Esophagus muscularis mucosa (tissue), 4 donors: ENCODE measurements around the gene IPO9. TPM values are rescaled to one million over a fixed set of nuclear protein-coding genes. Genes with fewer than 3 reads are reported as not detected.

Experiments used
- DNase-seq: peaks from one replicate; pipeline ENCODE4 v3.0.0-alpha.2; 2017; ENCODE audit errors: extremely low spot score
- H3K27ac ChIP-seq, 4 donors: fragments of 200-600 bp; sonication (generic); replicated peaks in 1 of 4; 1 replicate in 3 of 4; 2 replicates in 1 of 4; pipeline ENCODE4 v1.5.1; 2016 to 2019; ENCODE audit warnings: mild to moderate bottlenecking in 1 of 4
- H3K27me3 ChIP-seq, 4 donors: fragments of 200-600 bp; sonication (generic); one replicate each; pipeline versions ENCODE4 v1.5.1 to v1.6.0; 2016 to 2019
- H3K36me3 ChIP-seq, 4 donors: fragments of 200-600 bp; sonication (generic); one replicate each; pipeline ENCODE4 v1.5.1; 2016 to 2019
- H3K4me1 ChIP-seq, 4 donors: fragments of 200-600 bp; sonication (generic); one replicate each; pipeline ENCODE4 v1.5.1; 2016 to 2019
- H3K4me3 ChIP-seq, 4 donors: fragments of 200-600 bp; sonication (generic); 1 replicate in 2 of 4; 2 replicates in 2 of 4; pipeline ENCODE4 v1.5.1; 2016 to 2019; ENCODE audit warnings: mild to moderate bottlenecking in 4 of 4, moderate library complexity in 1 of 4
- H3K9me3 ChIP-seq, 4 donors: fragments of 200-600 bp; sonication (generic); 1 replicate in 3 of 4; 2 replicates in 1 of 4; pipeline ENCODE4 v1.5.1; 2016 to 2019
- EP300 ChIP-seq: sonication (generic); formaldehyde crosslinking; IDR thresholded peaks from one replicate; pipeline ENCODE4 v1.6.1; 2017; ENCODE audit warnings: antibody characterized with exemption
- POLR2A ChIP-seq: fragments of 450-650 bp; IDR thresholded peaks from one replicate; pipeline ENCODE4 v1.6.1; 2017; ENCODE audit warnings: antibody characterized with exemption, moderate library complexity, mild to moderate bottlenecking, low read depth
- POLR2AphosphoS5 ChIP-seq, 2 donors: sonication (generic); formaldehyde crosslinking; IDR thresholded peaks; one replicate each; pipeline ENCODE4 v1.6.1; 2017; ENCODE audit warnings: antibody characterized with exemption in 2 of 2
- WGBS: methylation state at CpG from one replicate; pipeline ENCODE4 v1.1.5; 2018; 5-methylcytosine and 5-hydroxymethylcytosine counted together
- intact Hi-C: fragments of 100-400 bp; cut with DNase I; formaldehyde crosslinking; loops from one replicate; pipeline ENCODE4 v1.15.1; 2023
- total RNA-seq, 4 donors: library from RNA; depleted of rRNA; stranded (reverse); fragments of >200 nt; gene quantifications; one replicate each; pipeline versions ENCODE4 v1.1.0 to v1.2.1, GENCODE V29; 2016
- TF ChIP-seq, protein P1 (sequence below), 3 experiments: fragments of 200-600 bp in 2 of 3; fragments of 450-650 bp in 1 of 3; sonication (generic) in 2 of 3; IDR thresholded peaks; one replicate each; pipeline ENCODE4 v1.5.1; 2017 to 2019; ENCODE audit warnings: antibody characterized with exemption in 3 of 3, mild to moderate bottlenecking in 2 of 3, moderate library complexity in 1 of 3

The IPO9 gene
- total RNA-seq, 4 donors from 2014 or later: 17.4 to 31.8 (median 23.1) TPM

DNA sequence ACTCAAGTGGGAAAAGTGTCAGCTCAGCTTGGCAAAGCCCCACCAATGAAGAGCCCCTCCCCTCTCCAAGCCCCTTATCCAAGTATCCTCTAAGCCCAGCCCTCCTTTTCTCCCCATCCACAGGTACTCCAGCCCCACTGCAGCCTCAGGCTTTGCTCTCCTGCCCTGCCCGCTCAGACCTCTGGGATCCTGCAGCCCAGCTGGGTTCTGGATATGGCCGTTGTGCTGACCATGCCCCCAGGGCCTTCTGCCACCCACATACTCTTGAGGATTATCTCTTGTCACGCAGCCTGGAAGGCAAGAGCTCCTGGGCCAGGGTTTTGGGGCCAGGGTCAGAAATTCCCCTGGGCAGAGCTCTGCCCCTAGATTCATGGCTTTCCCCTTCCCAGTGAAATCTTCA, 64.5 kb downstream of the IPO9 start:
- 51% methylated on average over 3 of the region's 3 CpGs for WGBS
- H3K27ac ChIP-seq: peak overlapping the region; percentile 89 to 95 (median 92)
- TF ChIP-seq POLR2A (no peak), POLR2AphosphoS5 (IDR thresholded peaks at IDR 0.05) (peak in 1 of 2 donors; percentile 53), EP300 (no peak)
- TF ChIP-seq, protein P1, sequence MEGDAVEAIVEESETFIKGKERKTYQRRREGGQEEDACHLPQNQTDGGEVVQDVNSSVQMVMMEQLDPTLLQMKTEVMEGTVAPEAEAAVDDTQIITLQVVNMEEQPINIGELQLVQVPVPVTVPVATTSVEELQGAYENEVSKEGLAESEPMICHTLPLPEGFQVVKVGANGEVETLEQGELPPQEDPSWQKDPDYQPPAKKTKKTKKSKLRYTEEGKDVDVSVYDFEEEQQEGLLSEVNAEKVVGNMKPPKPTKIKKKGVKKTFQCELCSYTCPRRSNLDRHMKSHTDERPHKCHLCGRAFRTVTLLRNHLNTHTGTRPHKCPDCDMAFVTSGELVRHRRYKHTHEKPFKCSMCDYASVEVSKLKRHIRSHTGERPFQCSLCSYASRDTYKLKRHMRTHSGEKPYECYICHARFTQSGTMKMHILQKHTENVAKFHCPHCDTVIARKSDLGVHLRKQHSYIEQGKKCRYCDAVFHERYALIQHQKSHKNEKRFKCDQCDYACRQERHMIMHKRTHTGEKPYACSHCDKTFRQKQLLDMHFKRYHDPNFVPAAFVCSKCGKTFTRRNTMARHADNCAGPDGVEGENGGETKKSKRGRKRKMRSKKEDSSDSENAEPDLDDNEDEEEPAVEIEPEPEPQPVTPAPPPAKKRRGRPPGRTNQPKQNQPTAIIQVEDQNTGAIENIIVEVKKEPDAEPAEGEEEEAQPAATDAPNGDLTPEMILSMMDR (IDR thresholded peaks at IDR 0.05): no peak
- intact Hi-C loops: no loop called here
- H3K4me1 ChIP-seq: peaks cover 23 to 99% (median 96%) of the 10 kb centered on the region in 4 donors
- DNase-seq: no peak
- no peaks in the 10 kb centered on the region for H3K27me3 ChIP-seq
- peaks cover 0 to 27% (median 22%) of the 10 kb centered on the region in 4 donors for H3K36me3 ChIP-seq
- no peaks in the 10 kb centered on the region for H3K9me3 ChIP-seq
- no peak overlapping the region for H3K4me3 ChIP-seq

DNA sequence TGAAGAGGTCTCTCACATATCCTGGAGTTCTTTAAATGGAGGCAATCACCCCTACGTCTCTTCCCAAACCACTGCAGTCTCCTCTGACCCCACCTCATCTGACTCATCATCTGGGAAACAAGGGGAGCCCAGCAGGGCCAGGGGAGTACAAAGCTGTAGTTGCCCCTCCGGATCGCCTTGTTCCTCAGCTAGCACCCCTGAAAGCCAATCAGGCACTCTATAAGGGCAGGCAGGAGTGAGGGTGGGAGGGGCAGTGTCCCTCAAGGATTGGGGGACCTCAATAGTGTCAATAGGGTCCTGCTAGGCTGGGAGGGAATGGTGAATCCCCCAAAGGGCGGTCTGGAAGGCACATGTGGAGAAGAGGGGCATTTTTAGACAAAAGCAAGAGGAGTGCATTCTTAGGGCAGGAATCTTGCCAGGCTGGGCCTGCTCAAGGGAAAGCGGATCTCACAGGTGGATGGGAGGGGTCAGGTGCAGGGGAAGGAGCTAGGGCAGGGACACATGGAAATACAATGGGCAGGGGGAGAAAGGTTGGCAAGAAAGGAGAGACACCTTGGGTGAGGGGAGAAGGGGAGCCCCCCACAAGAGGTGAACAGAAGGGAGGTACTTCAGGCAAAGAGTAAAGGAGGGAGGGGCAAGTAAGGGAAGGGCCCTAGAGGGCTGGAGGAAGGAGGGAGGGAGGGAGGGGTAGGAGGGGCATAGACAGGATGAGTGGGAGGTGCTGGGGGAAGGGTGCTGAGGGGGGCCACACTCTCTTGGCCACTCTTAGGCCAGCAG, 65.6 kb downstream of the IPO9 start:
- TF ChIP-seq POLR2A (no peak), EP300 (no peak), POLR2AphosphoS5 (IDR thresholded peaks at IDR 0.05) (peak; percentile 13 to 66)
- TF ChIP-seq, protein P1 (IDR thresholded peaks at IDR 0.05): no peak
- Histone ChIP-seq H3K36me3 (peaks cover 2 to 38% (median 29%) of the 10 kb centered on the region in 4 donors), H3K4me1 (peaks cover 23 to 100% (median 97%) of the 10 kb centered on the region in 4 donors), H3K4me3 (no peak overlapping the region), H3K27ac (peak overlapping the region; percentile 89 to 95 (median 92)), H3K9me3 (no peaks in the 10 kb centered on the region), H3K27me3 (no peaks in the 10 kb centered on the region)
- WGBS: 67% methylated on average over 5 of the region's 5 CpGs
- intact Hi-C loops: no loop called here
- no peak for DNase-seq

DNA sequence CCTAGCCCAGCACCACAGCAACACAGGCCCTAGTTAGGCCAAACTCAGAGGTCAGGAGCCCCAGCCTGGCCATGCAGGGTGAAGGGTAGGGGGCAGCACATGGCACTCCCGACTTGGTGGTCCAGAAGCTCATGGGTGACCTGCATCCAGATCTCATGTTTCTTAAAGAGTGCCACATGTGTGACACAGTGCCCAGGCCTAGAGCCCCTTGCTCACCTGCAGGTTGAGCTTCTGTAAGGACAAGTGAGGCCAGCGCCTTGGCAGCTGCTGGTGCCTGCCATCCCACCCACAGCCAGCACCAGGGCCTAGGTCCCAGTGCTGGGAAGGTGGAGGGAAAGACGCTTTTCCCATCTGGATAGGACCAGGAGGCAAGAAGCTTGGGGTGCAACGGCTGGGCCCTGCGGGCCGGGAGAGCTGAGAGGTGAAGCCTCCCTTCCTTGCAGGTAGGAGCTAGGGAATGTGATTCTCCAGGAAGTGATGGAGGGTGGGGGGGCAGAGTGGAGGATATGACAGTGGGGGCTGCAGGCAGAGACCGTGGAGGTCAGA, 66.2 kb downstream of the IPO9 start:
- no peak for DNase-seq
- intact Hi-C loops: no loop called here
- no peaks in the 10 kb centered on the region for H3K9me3 ChIP-seq
- H3K27ac ChIP-seq: peak overlapping the region; percentile 89 to 95 (median 92)
- no peaks in the 10 kb centered on the region for H3K27me3 ChIP-seq
- H3K4me1 ChIP-seq: peaks cover 22 to 100% (median 97%) of the 10 kb centered on the region in 4 donors
- no peak overlapping the region for H3K4me3 ChIP-seq
- peaks cover 8 to 45% (median 33%) of the 10 kb centered on the region in 4 donors for H3K36me3 ChIP-seq
- TF ChIP-seq EP300: no peak
- TF ChIP-seq, protein P1 (IDR thresholded peaks at IDR 0.05): no peak
- TF ChIP-seq POLR2A: no peak
- peak; percentile 6 to 71 for TF ChIP-seq POLR2AphosphoS5 (IDR thresholded peaks at IDR 0.05)
- WGBS: 62% methylated on average over 5 of the region's 7 CpGs

DNA sequence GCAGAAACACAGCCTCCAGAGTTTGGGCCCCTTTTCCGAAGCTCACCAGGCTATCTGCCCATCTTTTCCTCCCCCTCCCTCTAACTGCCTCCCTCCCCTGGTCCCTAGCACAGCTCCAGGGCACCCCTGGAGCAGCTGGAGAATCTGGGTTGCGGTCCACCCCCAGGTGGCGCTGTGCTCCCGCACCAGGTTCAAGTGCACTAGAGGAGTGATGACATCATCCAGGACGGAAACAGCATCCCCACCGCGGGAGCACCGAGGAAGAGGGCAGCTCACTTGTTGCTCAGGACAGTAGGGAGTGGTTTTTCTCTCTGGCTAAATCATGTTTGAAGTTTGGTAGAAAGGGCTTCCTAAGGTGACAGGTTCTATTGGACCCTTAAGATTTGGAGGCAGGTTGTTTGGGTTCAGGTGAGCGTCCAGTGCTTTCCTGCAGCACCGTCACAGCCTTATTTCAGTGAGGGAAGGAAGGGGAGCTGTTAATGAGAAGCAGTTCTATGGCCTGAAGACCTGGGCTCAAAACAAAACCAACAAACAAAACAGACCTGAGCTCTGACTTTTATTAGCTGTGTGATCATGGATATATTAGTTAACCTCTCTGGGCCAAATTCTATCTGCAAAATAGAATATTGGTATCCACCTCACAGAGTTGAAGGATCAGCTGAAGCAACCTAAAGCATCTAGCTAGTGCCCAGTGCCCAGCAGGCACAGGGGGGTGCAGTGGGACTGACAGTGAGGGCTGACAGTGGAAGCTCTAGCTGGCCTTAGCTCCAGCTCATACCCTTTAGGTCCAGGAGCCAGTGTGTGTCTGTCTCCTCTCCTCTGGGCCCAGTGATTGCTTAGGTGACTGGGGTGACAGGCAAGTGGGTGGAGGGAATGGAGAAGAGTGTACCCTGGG, 67.2 kb downstream of the IPO9 start:
- TF ChIP-seq, protein P1 (IDR thresholded peaks at IDR 0.05): peak; percentile 92 to 98 (median 94)
- TF ChIP-seq POLR2A (no peak), POLR2AphosphoS5 (IDR thresholded peaks at IDR 0.05) (peak; percentile 92 to 93)
- Histone ChIP-seq H3K27ac (peak overlapping the region; percentile 89 to 95 (median 92)), H3K27me3 (no peaks in the 10 kb centered on the region), H3K9me3 (no peaks in the 10 kb centered on the region), H3K36me3 (peaks cover 8 to 44% (median 30%) of the 10 kb centered on the region in 4 donors), H3K4me1 (peaks cover 22 to 100% (median 98%) of the 10 kb centered on the region in 4 donors), H3K4me3 (peak overlapping the region in 1 of 4 donors; percentile 22)
- WGBS: 11% methylated on average over 2 of the region's 10 CpGs
- peak; percentile 98 for DNase-seq
- intact Hi-C loops: loop anchor here (2.0 kb wide), 2 partner anchors 21 to 51 kb away; partner anchors contain the start of gene LMOD1
